ENCODE data around the gene ETV5.

ETV5 gene

DNA sequence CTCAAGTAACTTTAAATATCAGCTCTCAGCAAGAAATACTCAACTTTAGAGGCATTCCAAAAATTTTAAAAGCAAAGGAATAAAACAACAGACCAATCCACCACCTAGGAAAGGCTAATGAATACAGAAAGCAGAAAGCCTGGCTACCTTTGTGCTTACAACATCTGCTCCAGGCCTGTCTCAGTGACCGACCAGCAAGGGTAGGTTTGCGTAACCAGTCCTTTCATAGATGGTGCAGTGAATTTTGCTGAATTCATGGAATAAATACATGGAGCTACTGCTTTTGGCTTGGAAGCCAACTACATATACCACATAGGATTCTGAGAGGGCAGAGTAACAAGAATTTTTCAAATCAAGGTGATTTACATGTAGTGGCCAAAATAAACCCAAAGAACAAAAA, 27.2 kb downstream of the ETV5 start:
- H3K36me3 ChIP-seq (ENCODE audit: insufficient read depth, low read length): peaks cover 32% of the 10 kb centered on the region
- no peak overlapping the region for H2AFZ ChIP-seq (ENCODE audit: low read length, unreplicated experiment)
- H3K79me2 ChIP-seq (ENCODE audit: control insufficient read depth, insufficient read depth, low read length, unreplicated experiment): no peaks in the 10 kb centered on the region
- no peaks in the 10 kb centered on the region for H3K27me3 ChIP-seq (ENCODE audit: insufficient read depth, low read length)
- H3K4me1 ChIP-seq (ENCODE audit: control insufficient read depth, insufficient read depth, low read length, unreplicated experiment): no peaks in the 10 kb centered on the region
- no peak overlapping the region for H3K4me3 ChIP-seq (ENCODE audit: low read depth, low read length)
- no peak overlapping the region for H3K27ac ChIP-seq (ENCODE audit: low read depth, low read length)

GRCh38 chr3:186080849-186081438, 27.9 kb downstream of the ETV5 start:
- Histone ChIP-seq H3K27ac (ENCODE audit: low read depth, low read length) (no peak overlapping the region), H2AFZ (ENCODE audit: low read length, unreplicated experiment) (no peak overlapping the region), H3K4me1 (ENCODE audit: control insufficient read depth, insufficient read depth, low read length, unreplicated experiment) (no peaks in the 10 kb centered on the region), H3K79me2 (ENCODE audit: control insufficient read depth, insufficient read depth, low read length, unreplicated experiment) (no peaks in the 10 kb centered on the region), H3K27me3 (ENCODE audit: insufficient read depth, low read length) (no peaks in the 10 kb centered on the region), H3K4me3 (ENCODE audit: low read depth, low read length) (no peak overlapping the region), H3K36me3 (ENCODE audit: insufficient read depth, low read length) (peaks cover 38% of the 10 kb centered on the region)

GRCh38 chr3:186079925-186080324, 29.0 kb downstream of the ETV5 start:
- Histone ChIP-seq H3K27ac (ENCODE audit: low read depth, low read length) (no peak overlapping the region), H3K79me2 (ENCODE audit: control insufficient read depth, insufficient read depth, low read length, unreplicated experiment) (no peaks in the 10 kb centered on the region), H3K4me3 (ENCODE audit: low read depth, low read length) (no peak overlapping the region), H2AFZ (ENCODE audit: low read length, unreplicated experiment) (no peak overlapping the region), H3K36me3 (ENCODE audit: insufficient read depth, low read length) (peaks cover 48% of the 10 kb centered on the region), H3K4me1 (ENCODE audit: control insufficient read depth, insufficient read depth, low read length, unreplicated experiment) (no peaks in the 10 kb centered on the region), H3K27me3 (ENCODE audit: insufficient read depth, low read length) (no peaks in the 10 kb centered on the region)

GRCh38 chr3:186077466-186077865, 31.4 kb downstream of the ETV5 start:
- no peak overlapping the region for H2AFZ ChIP-seq (ENCODE audit: low read length, unreplicated experiment)
- no peaks in the 10 kb centered on the region for H3K27me3 ChIP-seq (ENCODE audit: insufficient read depth, low read length)
- no peak overlapping the region for H3K27ac ChIP-seq (ENCODE audit: low read depth, low read length)
- no peaks in the 10 kb centered on the region for H3K79me2 ChIP-seq (ENCODE audit: control insufficient read depth, insufficient read depth, low read length, unreplicated experiment)
- H3K4me3 ChIP-seq (ENCODE audit: low read depth, low read length): no peak overlapping the region
- no peaks in the 10 kb centered on the region for H3K4me1 ChIP-seq (ENCODE audit: control insufficient read depth, insufficient read depth, low read length, unreplicated experiment)
- H3K36me3 ChIP-seq (ENCODE audit: insufficient read depth, low read length): peaks cover 56% of the 10 kb centered on the region

DNA sequence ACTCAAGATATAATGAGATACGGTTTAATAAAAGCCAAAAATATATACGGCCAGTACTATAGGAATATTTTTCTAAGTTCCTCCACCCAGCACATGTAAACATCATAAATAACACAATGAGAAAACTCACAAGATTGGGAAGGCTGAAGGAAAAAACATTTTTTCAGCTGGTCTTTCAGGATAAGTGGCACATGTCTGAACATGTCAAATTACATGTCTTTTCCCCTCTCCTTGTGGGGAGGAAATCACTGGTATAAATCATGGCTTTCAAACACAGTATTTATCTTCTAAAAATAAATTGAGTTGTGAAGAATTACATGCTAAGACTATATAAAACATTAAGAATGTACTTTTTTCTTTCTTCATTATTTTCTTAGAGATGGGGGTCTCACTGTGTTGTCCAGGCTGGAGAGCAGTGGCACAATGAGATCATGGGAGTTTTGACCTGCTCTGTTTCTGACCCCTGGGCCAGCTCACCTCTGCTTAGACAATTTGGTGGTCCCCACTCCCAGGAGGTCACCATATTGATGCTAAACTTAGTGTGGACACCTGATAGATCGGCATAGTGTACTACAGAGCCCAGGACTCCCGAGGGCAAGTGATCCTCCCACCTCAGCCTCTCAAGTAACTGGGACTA, 32.8 kb downstream of the ETV5 start:
- Histone ChIP-seq H3K36me3 (ENCODE audit: insufficient read depth, low read length) (peaks cover 59% of the 10 kb centered on the region), H2AFZ (ENCODE audit: low read length, unreplicated experiment) (no peak overlapping the region), H3K79me2 (ENCODE audit: control insufficient read depth, insufficient read depth, low read length, unreplicated experiment) (no peaks in the 10 kb centered on the region), H3K4me1 (ENCODE audit: control insufficient read depth, insufficient read depth, low read length, unreplicated experiment) (no peaks in the 10 kb centered on the region), H3K4me3 (ENCODE audit: low read depth, low read length) (no peak overlapping the region), H3K27ac (ENCODE audit: low read depth, low read length) (no peak overlapping the region), H3K27me3 (ENCODE audit: insufficient read depth, low read length) (no peaks in the 10 kb centered on the region)

- H3K4me3 ChIP-seq (ENCODE audit: low read depth, low read length): no peak overlapping the region
- H3K36me3 ChIP-seq (ENCODE audit: insufficient read depth, low read length): peaks cover 59% of the 10 kb centered on the region
- H3K4me1 ChIP-seq (ENCODE audit: control insufficient read depth, insufficient read depth, low read length, unreplicated experiment): no peaks in the 10 kb centered on the region
- no peak overlapping the region for H3K27ac ChIP-seq (ENCODE audit: low read depth, low read length)
- no peaks in the 10 kb centered on the region for H3K79me2 ChIP-seq (ENCODE audit: control insufficient read depth, insufficient read depth, low read length, unreplicated experiment)
- H2AFZ ChIP-seq (ENCODE audit: low read length, unreplicated experiment): no peak overlapping the region
- H3K27me3 ChIP-seq (ENCODE audit: insufficient read depth, low read length): no peaks in the 10 kb centered on the region
Measured at GRCh38 chr3:186075489-186075888, 33.4 kb downstream of the ETV5 start.

DNA sequence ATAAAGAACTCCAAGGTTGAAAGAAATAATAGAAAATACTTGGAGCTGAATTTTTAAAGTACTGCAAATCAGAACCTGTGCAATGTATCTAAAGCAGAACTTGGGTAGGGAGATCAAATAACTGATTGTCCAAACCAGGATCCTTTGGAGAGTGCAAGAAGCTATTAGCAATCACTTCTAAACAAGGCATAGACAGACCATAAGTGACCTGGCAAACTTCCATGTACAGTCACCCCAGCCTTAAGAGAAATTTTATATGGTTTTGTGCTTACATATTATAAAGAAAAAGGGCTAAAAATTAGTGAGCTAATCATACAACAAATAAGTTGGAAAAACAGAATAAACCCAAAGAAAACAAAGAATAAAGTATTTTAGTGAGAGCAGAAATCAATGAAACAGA, 35.2 kb downstream of the ETV5 start:
- H3K27me3 ChIP-seq (ENCODE audit: insufficient read depth, low read length): no peaks in the 10 kb centered on the region
- H3K4me1 ChIP-seq (ENCODE audit: control insufficient read depth, insufficient read depth, low read length, unreplicated experiment): peaks cover 3% of the 10 kb centered on the region
- no peak overlapping the region for H3K4me3 ChIP-seq (ENCODE audit: low read depth, low read length)
- H3K79me2 ChIP-seq (ENCODE audit: control insufficient read depth, insufficient read depth, low read length, unreplicated experiment): no peaks in the 10 kb centered on the region
- H3K36me3 ChIP-seq (ENCODE audit: insufficient read depth, low read length): peaks cover 49% of the 10 kb centered on the region
- H2AFZ ChIP-seq (ENCODE audit: low read length, unreplicated experiment): no peak overlapping the region
- H3K27ac ChIP-seq (ENCODE audit: low read depth, low read length): no peak overlapping the region

GRCh38 chr3:186070996-186071395, 37.9 kb downstream of the ETV5 start:
- peaks cover 14% of the 10 kb centered on the region for H3K4me1 ChIP-seq (ENCODE audit: control insufficient read depth, insufficient read depth, low read length, unreplicated experiment)
- H3K27me3 ChIP-seq (ENCODE audit: insufficient read depth, low read length): no peaks in the 10 kb centered on the region
- no peak overlapping the region for H3K4me3 ChIP-seq (ENCODE audit: low read depth, low read length)
- H2AFZ ChIP-seq (ENCODE audit: low read length, unreplicated experiment): no peak overlapping the region
- H3K36me3 ChIP-seq (ENCODE audit: insufficient read depth, low read length): peaks cover 26% of the 10 kb centered on the region
- no peaks in the 10 kb centered on the region for H3K79me2 ChIP-seq (ENCODE audit: control insufficient read depth, insufficient read depth, low read length, unreplicated experiment)
- H3K27ac ChIP-seq (ENCODE audit: low read depth, low read length): no peak overlapping the region

GRCh38 chr3:186070550-186070949, 38.3 kb downstream of the ETV5 start:
- Histone ChIP-seq H3K27me3 (ENCODE audit: insufficient read depth, low read length) (no peaks in the 10 kb centered on the region), H2AFZ (ENCODE audit: low read length, unreplicated experiment) (no peak overlapping the region), H3K27ac (ENCODE audit: low read depth, low read length) (no peak overlapping the region), H3K79me2 (ENCODE audit: control insufficient read depth, insufficient read depth, low read length, unreplicated experiment) (no peaks in the 10 kb centered on the region), H3K36me3 (ENCODE audit: insufficient read depth, low read length) (peaks cover 25% of the 10 kb centered on the region), H3K4me1 (ENCODE audit: control insufficient read depth, insufficient read depth, low read length, unreplicated experiment) (peaks cover 14% of the 10 kb centered on the region), H3K4me3 (ENCODE audit: low read depth, low read length) (no peak overlapping the region)

GRCh38 chr3:186070133-186070532, 38.8 kb downstream of the ETV5 start:
- H3K4me3 ChIP-seq (ENCODE audit: low read depth, low read length): no peak overlapping the region
- no peaks in the 10 kb centered on the region for H3K27me3 ChIP-seq (ENCODE audit: insufficient read depth, low read length)
- no peak overlapping the region for H2AFZ ChIP-seq (ENCODE audit: low read length, unreplicated experiment)
- peaks cover 14% of the 10 kb centered on the region for H3K4me1 ChIP-seq (ENCODE audit: control insufficient read depth, insufficient read depth, low read length, unreplicated experiment)
- no peak overlapping the region for H3K27ac ChIP-seq (ENCODE audit: low read depth, low read length)
- H3K36me3 ChIP-seq (ENCODE audit: insufficient read depth, low read length): peaks cover 23% of the 10 kb centered on the region
- H3K79me2 ChIP-seq (ENCODE audit: control insufficient read depth, insufficient read depth, low read length, unreplicated experiment): no peaks in the 10 kb centered on the region

GRCh38 chr3:186069199-186069598, 39.7 kb downstream of the ETV5 start:
- peaks cover 26% of the 10 kb centered on the region for H3K36me3 ChIP-seq (ENCODE audit: insufficient read depth, low read length)
- H3K4me3 ChIP-seq (ENCODE audit: low read depth, low read length): no peak overlapping the region
- no peaks in the 10 kb centered on the region for H3K27me3 ChIP-seq (ENCODE audit: insufficient read depth, low read length)
- H3K27ac ChIP-seq (ENCODE audit: low read depth, low read length): no peak overlapping the region
- H3K4me1 ChIP-seq (ENCODE audit: control insufficient read depth, insufficient read depth, low read length, unreplicated experiment): peaks cover 14% of the 10 kb centered on the region
- no peak overlapping the region for H2AFZ ChIP-seq (ENCODE audit: low read length, unreplicated experiment)
- H3K79me2 ChIP-seq (ENCODE audit: control insufficient read depth, insufficient read depth, low read length, unreplicated experiment): no peaks in the 10 kb centered on the region

Measured in ACC112 (cell line).